GM13977 (cell line): ENCODE results near the gene DMXL2.
"Not testable (repeated sequence)": the region's sequence is repeated elsewhere in the genome, so short reads cannot be mapped to it uniquely, and the experiment has no call there.

Experiments
- DNase-seq: peaks from one replicate; pipeline ENCODE4 v3.0.0; 2012; ENCODE audit warnings: low spot score
- in situ Hi-C: fragments of 300-500 bp; cut with MboI; formaldehyde crosslinking; loops from one replicate; pipeline ENCODE4 v1.12.0; 2022; ENCODE audit warnings: low sequenced_read_pairs, low pct_unique_long_range_greater_than_20kb, mixed read lengths, inconsistent platforms; ENCODE audit not compliant: unreplicated experiment
- TF ChIP-seq, protein P1 (sequence below): IDR thresholded peaks from 2 replicates; pipeline ENCODE4 v1.5.1; 2012; ENCODE audit warnings: mild to moderate bottlenecking, control low read depth; ENCODE audit not compliant: insufficient read depth; ENCODE audit errors: extremely low read depth, missing control alignments

DMXL2 gene

DNA sequence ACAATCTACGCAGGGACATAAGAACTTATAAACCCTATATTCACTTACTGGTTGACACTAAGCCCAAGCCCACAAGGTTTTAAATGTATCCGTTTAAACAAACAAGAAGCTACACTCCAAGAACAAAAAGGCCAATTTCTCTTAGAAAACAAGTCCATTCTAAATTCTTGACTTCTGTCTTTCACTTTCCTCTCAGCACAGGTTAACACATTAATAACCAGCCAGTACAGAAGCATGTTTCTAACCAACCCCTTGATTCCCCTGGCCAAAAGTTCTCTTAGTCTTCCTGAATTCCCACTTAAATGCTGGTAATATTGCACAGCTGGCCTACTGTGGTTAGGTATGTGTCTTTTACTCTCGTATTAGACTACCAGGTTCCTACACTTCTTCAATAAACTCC lies 4.7 kb downstream of the DMXL2 start:
- DNase-seq, result no peak
- in situ Hi-C loops, result no loop called here
- TF ChIP-seq, protein P1, sequence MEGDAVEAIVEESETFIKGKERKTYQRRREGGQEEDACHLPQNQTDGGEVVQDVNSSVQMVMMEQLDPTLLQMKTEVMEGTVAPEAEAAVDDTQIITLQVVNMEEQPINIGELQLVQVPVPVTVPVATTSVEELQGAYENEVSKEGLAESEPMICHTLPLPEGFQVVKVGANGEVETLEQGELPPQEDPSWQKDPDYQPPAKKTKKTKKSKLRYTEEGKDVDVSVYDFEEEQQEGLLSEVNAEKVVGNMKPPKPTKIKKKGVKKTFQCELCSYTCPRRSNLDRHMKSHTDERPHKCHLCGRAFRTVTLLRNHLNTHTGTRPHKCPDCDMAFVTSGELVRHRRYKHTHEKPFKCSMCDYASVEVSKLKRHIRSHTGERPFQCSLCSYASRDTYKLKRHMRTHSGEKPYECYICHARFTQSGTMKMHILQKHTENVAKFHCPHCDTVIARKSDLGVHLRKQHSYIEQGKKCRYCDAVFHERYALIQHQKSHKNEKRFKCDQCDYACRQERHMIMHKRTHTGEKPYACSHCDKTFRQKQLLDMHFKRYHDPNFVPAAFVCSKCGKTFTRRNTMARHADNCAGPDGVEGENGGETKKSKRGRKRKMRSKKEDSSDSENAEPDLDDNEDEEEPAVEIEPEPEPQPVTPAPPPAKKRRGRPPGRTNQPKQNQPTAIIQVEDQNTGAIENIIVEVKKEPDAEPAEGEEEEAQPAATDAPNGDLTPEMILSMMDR, result no peak

DNA sequence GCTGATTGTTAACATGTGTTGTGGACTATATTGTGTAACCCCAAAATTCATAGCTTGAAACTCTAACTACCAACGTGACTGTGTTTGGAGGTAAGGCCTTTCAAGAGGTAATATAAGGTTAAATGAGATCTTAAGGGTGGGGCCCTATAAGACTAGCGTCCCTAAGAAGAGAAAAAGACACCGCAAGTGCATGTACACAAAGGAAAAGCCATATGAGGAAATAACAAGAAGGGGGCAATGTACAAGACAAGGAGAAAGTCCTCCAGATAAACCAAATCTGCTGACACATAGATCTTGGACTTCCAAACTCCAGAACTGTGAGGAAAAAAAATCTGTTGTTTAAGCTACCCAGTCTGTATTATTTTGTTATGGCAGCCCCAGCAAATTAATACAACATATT lies 8.6 kb downstream of the DMXL2 start:
- TF ChIP-seq, protein P1, result no peak
- no peak for DNase-seq
- in situ Hi-C loops, result no loop called here

DNA sequence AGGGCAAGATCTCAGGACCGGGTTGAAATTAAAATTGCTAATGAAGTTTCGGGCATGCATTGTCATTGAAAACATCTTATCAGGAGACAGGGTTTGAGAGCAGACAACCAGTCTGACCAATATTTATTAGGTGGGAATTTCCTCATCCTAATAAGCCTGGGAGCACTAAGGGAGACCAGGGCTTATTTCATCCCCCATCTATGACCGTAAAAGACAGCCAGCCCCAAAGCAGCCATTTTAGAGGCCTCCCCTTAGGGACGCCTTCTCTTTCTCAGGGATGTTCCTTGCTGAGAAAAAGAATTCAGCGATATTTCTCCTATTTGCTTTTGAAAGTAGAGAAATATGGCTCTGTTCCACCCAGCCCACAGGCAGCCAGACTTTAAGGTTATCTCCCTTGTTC lies 9.9 kb downstream of the DMXL2 start:
- in situ Hi-C loops, DNase-seq: not testable (repeated sequence)

- in situ Hi-C loops, DNase-seq: not testable (repeated sequence)
These were observed 19.1 kb downstream of the DMXL2 start for GRCh38 chr15:51603462-51603948.

DNA sequence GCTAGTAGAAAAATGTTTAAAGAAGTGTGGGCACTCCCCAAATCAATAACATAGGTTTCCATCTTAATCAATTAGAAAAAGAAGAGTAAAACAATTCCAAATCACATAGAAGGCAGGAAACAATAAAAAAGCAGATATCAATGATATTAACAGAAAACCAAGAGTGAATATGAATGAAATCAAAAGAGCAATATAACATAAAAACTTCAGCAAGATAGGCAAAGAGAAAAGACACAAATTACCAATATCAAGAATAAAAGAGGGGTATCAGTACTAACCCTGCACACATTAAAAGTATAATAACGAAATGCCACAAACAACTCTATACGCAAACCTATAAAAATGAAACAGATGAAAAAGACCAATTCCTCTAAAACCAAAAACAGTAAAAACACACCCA lies 19.6 kb downstream of the DMXL2 start:
- TF ChIP-seq, protein P1, result no peak
- no peak for DNase-seq
- in situ Hi-C loops, result no loop called here

DNA sequence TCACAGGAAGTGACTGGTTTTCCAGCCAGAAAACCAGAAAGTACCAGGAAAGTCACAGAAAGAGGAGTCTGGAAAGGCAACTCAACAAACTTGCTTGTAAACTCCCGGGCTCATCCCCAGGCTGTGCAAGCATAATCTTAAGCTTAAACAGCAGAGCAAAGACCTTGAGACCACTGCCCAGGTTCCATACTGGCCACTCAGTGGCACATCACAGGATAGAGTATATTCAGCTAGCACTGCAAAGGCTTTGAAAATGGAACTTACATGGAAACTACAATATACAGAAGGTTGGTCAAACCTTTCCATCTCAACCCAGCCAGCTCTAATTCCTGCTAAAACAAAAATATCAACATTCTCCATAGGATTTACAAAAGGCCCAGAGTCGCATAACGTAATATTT lies 20.1 kb downstream of the DMXL2 start:
- TF ChIP-seq, protein P1, result no peak
- in situ Hi-C loops, result no loop called here
- DNase-seq, result no peak

GRCh38 chr15:51601801-51602200 lies 20.8 kb downstream of the DMXL2 start:
- in situ Hi-C loops, result no loop called here
- no peak for DNase-seq
- TF ChIP-seq, protein P1, result no peak

GRCh38 chr15:51600114-51600513 lies 22.5 kb downstream of the DMXL2 start:
- in situ Hi-C loops, result no loop called here
- TF ChIP-seq, protein P1, result no peak
- no peak for DNase-seq
